KMS-11 (cell line): ENCODE data around the gene METTL21A.

ENCODE experiments used
- H2AFZ ChIP-seq: fragments of 200-600 bp; sonication (generic); 2 replicates; pipeline ENCODE4 v1.6.1; 2016; ENCODE audit warnings: antibody characterized with exemption, mixed run types, low read depth
- H3K27ac ChIP-seq: fragments of 200-600 bp; sonication (generic); 2 replicates; pipeline ENCODE4 v1.6.1; 2016; ENCODE audit warnings: mild to moderate bottlenecking, mixed run types
- H3K27me3 ChIP-seq: fragments of 200-600 bp; sonication (generic); 2 replicates; pipeline ENCODE4 v1.6.1; 2017; ENCODE audit warnings: mild to moderate bottlenecking, low read depth, mixed run types, moderate library complexity; ENCODE audit not compliant: insufficient read depth
- H3K36me3 ChIP-seq: fragments of 200-600 bp; sonication (generic); 2 replicates; pipeline ENCODE4 v1.6.1; 2017; ENCODE audit warnings: mild to moderate bottlenecking, mixed run types; ENCODE audit not compliant: insufficient read depth
- H3K4me1 ChIP-seq: fragments of 200-600 bp; sonication (generic); 2 replicates; pipeline ENCODE4 v1.6.1; 2016; ENCODE audit warnings: mild to moderate bottlenecking, low read depth, mixed run types; ENCODE audit not compliant: poor library complexity, severe bottlenecking
- H3K4me2 ChIP-seq: fragments of 200-600 bp; sonication (generic); 2 replicates; pipeline ENCODE4 v1.7.0; 2016; ENCODE audit warnings: mild to moderate bottlenecking, mixed run types
- H3K4me3 ChIP-seq: fragments of 200-600 bp; sonication (generic); IDR thresholded peaks from 2 replicates; pipeline ENCODE4 v1.6.1; 2017; ENCODE audit warnings: low read depth, low read length, mixed read lengths; ENCODE audit not compliant: insufficient read depth
- H3K79me2 ChIP-seq: fragments of 200-600 bp; sonication (generic); 2 replicates; pipeline ENCODE4 v1.6.1; 2016; ENCODE audit warnings: low read depth, mixed run types; ENCODE audit not compliant: insufficient read depth
- H3K9ac ChIP-seq: fragments of 200-600 bp; sonication (generic); 2 replicates; pipeline ENCODE4 v1.6.1; 2016; ENCODE audit warnings: mild to moderate bottlenecking, mixed run types
- H4K20me1 ChIP-seq: fragments of 200-600 bp; sonication (generic); 2 replicates; pipeline ENCODE4 v1.6.1; 2016; ENCODE audit warnings: mild to moderate bottlenecking, mixed run types; ENCODE audit not compliant: insufficient read depth
- TF ChIP-seq, protein P1 (sequence below): fragments of 200-600 bp; sonication (generic); conservative IDR thresholded peaks from 2 replicates; pipeline ENCODE4 v1.6.1; 2017; ENCODE audit warnings: low read depth, mild to moderate bottlenecking, antibody characterized with exemption, low read length, moderate library complexity, mixed read lengths

METTL21A gene

DNA sequence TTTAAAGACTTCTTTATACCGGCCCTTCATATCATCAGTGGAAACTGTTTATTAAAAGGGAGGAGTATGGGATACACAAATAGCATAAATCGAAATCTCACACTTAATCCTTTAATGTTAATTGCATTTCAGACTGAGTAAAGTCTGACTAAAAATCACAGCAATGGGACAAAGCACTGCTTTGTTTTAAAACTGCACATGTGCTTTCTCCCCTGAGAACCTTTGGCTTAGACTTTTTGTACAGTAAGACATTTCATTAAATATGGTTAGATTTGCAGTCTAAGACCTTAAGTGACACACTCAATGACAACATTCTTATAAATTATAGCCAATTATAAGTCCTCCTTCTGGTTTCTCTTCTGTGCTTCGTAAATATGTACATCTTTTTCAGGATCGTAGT lies 12.5 kb downstream of the METTL21A start:
- Histone ChIP-seq H3K27me3 (no peaks in the 10 kb centered on the region), H2AFZ (no peak overlapping the region), H3K9ac (no peak overlapping the region), H3K27ac (no peak overlapping the region), H3K4me1 (no peaks in the 10 kb centered on the region), H3K4me2 (no peak overlapping the region), H3K4me3 (no peak overlapping the region), H3K36me3 (no peaks in the 10 kb centered on the region), H4K20me1 (no peaks in the 10 kb centered on the region), H3K79me2 (no peaks in the 10 kb centered on the region)
- TF ChIP-seq, protein P1, sequence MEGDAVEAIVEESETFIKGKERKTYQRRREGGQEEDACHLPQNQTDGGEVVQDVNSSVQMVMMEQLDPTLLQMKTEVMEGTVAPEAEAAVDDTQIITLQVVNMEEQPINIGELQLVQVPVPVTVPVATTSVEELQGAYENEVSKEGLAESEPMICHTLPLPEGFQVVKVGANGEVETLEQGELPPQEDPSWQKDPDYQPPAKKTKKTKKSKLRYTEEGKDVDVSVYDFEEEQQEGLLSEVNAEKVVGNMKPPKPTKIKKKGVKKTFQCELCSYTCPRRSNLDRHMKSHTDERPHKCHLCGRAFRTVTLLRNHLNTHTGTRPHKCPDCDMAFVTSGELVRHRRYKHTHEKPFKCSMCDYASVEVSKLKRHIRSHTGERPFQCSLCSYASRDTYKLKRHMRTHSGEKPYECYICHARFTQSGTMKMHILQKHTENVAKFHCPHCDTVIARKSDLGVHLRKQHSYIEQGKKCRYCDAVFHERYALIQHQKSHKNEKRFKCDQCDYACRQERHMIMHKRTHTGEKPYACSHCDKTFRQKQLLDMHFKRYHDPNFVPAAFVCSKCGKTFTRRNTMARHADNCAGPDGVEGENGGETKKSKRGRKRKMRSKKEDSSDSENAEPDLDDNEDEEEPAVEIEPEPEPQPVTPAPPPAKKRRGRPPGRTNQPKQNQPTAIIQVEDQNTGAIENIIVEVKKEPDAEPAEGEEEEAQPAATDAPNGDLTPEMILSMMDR: no peak

DNA sequence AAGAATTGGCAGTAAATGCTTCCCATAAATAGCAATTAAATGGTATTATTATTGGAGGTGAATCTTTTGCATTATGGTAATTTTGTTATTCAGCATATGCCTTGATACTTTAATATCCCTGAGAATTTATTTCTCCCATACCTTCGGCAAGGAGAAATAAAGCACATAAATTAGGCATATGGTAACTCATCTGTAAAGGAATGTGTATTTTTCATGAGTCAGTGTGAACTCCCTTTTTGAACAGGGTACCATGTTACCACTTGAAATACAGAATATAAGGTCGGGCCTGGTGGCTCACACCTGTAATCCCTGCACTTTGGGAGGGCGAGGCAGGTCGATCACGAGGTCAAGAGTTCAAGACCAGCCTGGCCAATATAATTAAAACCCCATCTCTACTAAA lies 18.4 kb downstream of the METTL21A start:
- Histone ChIP-seq H3K4me2 (no peak overlapping the region), H3K27ac (no peak overlapping the region), H3K4me1 (peaks cover 9% of the 10 kb centered on the region), H3K79me2 (no peaks in the 10 kb centered on the region), H3K27me3 (no peaks in the 10 kb centered on the region), H3K36me3 (no peaks in the 10 kb centered on the region), H2AFZ (no peak overlapping the region), H4K20me1 (no peaks in the 10 kb centered on the region), H3K4me3 (no peak overlapping the region), H3K9ac (no peak overlapping the region)
- TF ChIP-seq, protein P1: no peak

DNA sequence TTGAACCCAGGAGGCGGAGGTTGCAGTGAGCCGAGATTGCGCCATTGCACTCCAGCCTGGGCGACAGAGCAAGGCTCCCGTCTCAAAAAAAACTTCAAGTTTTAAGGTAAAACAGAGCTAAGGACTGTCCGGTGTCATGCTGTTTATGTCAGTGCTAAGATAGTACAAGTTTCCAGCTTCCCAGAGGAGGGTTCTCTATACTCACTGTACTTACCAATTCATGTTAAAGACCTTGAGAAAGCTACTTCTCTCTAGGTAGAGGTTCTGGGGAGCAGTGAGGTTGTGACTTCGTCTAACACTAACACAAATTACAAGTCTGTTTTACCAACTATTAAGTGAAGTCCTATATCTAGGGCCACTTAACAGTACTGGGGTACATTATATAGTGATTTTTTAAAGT lies 18.8 kb downstream of the METTL21A start:
- H2AFZ ChIP-seq: no peak overlapping the region

DNA sequence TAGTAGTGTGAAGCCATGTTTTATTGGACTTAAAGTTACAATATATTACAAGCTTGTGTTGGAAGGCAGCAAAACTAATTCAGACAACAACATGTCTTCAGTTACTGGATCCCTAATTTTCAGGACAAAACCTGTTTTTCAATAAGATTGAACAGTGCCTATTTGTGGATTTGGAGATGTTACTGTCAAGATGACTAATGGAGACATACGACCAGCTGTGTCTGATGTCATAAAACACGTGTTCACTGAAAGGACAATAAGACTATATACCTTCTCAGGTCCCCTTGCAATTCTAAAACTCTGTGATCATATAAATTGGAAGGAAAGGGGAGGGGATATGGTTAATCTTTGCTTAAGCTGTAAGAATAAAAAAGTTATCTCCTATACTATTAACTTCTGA lies 21.7 kb downstream of the METTL21A start:
- no peaks in the 10 kb centered on the region for H3K27me3 ChIP-seq
- no peak overlapping the region for H2AFZ ChIP-seq
- no peak overlapping the region for H3K4me3 ChIP-seq

More for the DNA sequence above, 18.8 kb downstream of the METTL21A start:
- H3K79me2 ChIP-seq: no peaks in the 10 kb centered on the region
- peaks cover 9% of the 10 kb centered on the region for H3K4me1 ChIP-seq
- H3K27ac ChIP-seq: no peak overlapping the region
- H3K4me3 ChIP-seq: no peak overlapping the region
- no peak overlapping the region for H3K4me2 ChIP-seq
- H3K9ac ChIP-seq: no peak overlapping the region
- TF ChIP-seq, protein P1: no peak
- H4K20me1 ChIP-seq: no peaks in the 10 kb centered on the region
- H3K27me3 ChIP-seq: no peaks in the 10 kb centered on the region
- H3K36me3 ChIP-seq: no peaks in the 10 kb centered on the region

More for the DNA sequence above, 21.7 kb downstream of the METTL21A start:
- TF ChIP-seq, protein P1: no peak
- Histone ChIP-seq H3K27ac (no peak overlapping the region), H3K79me2 (no peaks in the 10 kb centered on the region), H3K4me1 (peaks cover 9% of the 10 kb centered on the region), H4K20me1 (no peaks in the 10 kb centered on the region), H3K36me3 (no peaks in the 10 kb centered on the region), H3K4me2 (no peak overlapping the region), H3K9ac (no peak overlapping the region)
